NCI-H2227 (cell line): Measurements from ENCODE around the gene USP9X.
A peak's percentile ranks its signal among the peaks of the same experiment; 100 is the strongest.
"Not testable (repeated sequence)": the region's sequence is repeated elsewhere in the genome, so short reads cannot be mapped to it uniquely, and the experiment has no call there.

Source experiments
- DNase-seq: peaks from one replicate; lab custom pipeline; 2025; ENCODE audit not compliant: unreplicated experiment; lab: John Stamatoyannopoulos, UW

Gene USP9X

GRCh38 chrX:41178201-41178600 lies 93.0 kb downstream of the USP9X start:
- DNase-seq: no peak

GRCh38 chrX:41180194-41180908 lies 95.1 kb downstream of the USP9X start:
- peak; percentile 75 for DNase-seq

- no peak for DNase-seq
Measured at GRCh38 chrX:41184312-41184711, 99.1 kb downstream of the USP9X start.

- DNase-seq: not testable (repeated sequence)
Measured at GRCh38 chrX:41186946-41187345, 101.7 kb downstream of the USP9X start.

- no peak for DNase-seq
Measured at GRCh38 chrX:41189156-41189555, 103.9 kb downstream of the USP9X start.

GRCh38 chrX:41192880-41193279 lies 107.6 kb downstream of the USP9X start:
- DNase-seq: no peak

GRCh38 chrX:41198410-41198809 lies 113.2 kb downstream of the USP9X start:
- DNase-seq: no peak

- no peak for DNase-seq
Measured at GRCh38 chrX:41200785-41201184, 115.5 kb downstream of the USP9X start.

GRCh38 chrX:41209853-41210252 lies 124.6 kb downstream of the USP9X start:
- no peak for DNase-seq

GRCh38 chrX:41224605-41225004 lies 139.4 kb downstream of the USP9X start:
- no peak for DNase-seq

GRCh38 chrX:41233988-41234387 lies 148.7 kb downstream of the USP9X start:
- DNase-seq: no peak

GRCh38 chrX:41234471-41234870 lies 149.2 kb downstream of the USP9X start:
- not testable (repeated sequence) for DNase-seq

GRCh38 chrX:41234962-41235361 lies 149.7 kb downstream of the USP9X start:
- no peak for DNase-seq

- no peak for DNase-seq
Measured at GRCh38 chrX:41236629-41237028, 151.4 kb downstream of the USP9X start.

- DNase-seq: no peak
Measured at GRCh38 chrX:41240509-41240908, 155.3 kb downstream of the USP9X start.

GRCh38 chrX:41241962-41242361 lies 156.7 kb downstream of the USP9X start:
- DNase-seq: no peak

- no peak for DNase-seq
Measured at GRCh38 chrX:41245641-41246040, 160.4 kb downstream of the USP9X start.

GRCh38 chrX:41250867-41251266 lies 165.6 kb downstream of the USP9X start:
- no peak for DNase-seq

GRCh38 chrX:41257801-41258200 lies 172.6 kb downstream of the USP9X start:
- DNase-seq: no peak

GRCh38 chrX:41258226-41258625 lies 173.0 kb downstream of the USP9X start:
- no peak for DNase-seq

GRCh38 chrX:41258871-41259270 lies 173.6 kb downstream of the USP9X start:
- no peak for DNase-seq

GRCh38 chrX:41259516-41259915 lies 174.3 kb downstream of the USP9X start:
- no peak for DNase-seq

GRCh38 chrX:41265615-41266014 lies 180.4 kb downstream of the USP9X start:
- DNase-seq: peak; percentile 74
